Activated T-helper 1 cell treated with anti-CD3 and anti-CD28 coated beads, Interleukin-12 subunit alpha, Interleukin-12 subunit beta, Interleukin-2, Interleukin-4 antibody, amounts not matched to agents 30 ng/mL and 10 ng/mL and 1 ng/mL, durations not matched to agents 14 hours and 24 hours and 36 hours (primary cell): ENCODE results near the gene LRRC27. TPM values are rescaled to one million over a fixed set of nuclear protein-coding genes. Genes with fewer than 3 reads are reported as not detected.

Experiments used
- DNase-seq: peaks from one replicate; pipeline ENCODE4 v3.0.0; 2021; ENCODE audit warnings: low spot score
- H3K27ac Mint-ChIP-seq: one replicate; pipeline ENCODE4 v1.8.0; 2021; ENCODE audit warnings: mild to moderate bottlenecking, mixed read lengths
- H3K27me3 Mint-ChIP-seq: one replicate; pipeline ENCODE4 v1.8.0; 2022; ENCODE audit warnings: mild to moderate bottlenecking, moderate library complexity, mixed read lengths; ENCODE audit not compliant: insufficient read depth
- H3K36me3 Mint-ChIP-seq: one replicate; pipeline ENCODE4 v1.8.0; 2021; ENCODE audit warnings: low read depth, mixed read lengths
- H3K4me1 Mint-ChIP-seq: one replicate; pipeline ENCODE4 v1.8.0; 2021; ENCODE audit warnings: low read depth, mixed read lengths
- H3K4me3 Mint-ChIP-seq: one replicate; pipeline ENCODE4 v1.8.0; 2021; ENCODE audit warnings: mild to moderate bottlenecking, moderate library complexity, mixed read lengths
- H3K9me3 Mint-ChIP-seq: one replicate; pipeline ENCODE4 v1.8.0; 2021; ENCODE audit warnings: mixed read lengths
- intact Hi-C: fragments of 100-400 bp; cut with micrococcal nuclease; formaldehyde crosslinking; loops from one replicate; pipeline ENCODE4 v1.15.1; 2024
- total RNA-seq: library from RNA; stranded (reverse); gene quantifications from 2 replicates; pipeline ENCODE4 v1.2.3, GENCODE V29; 2022

LRRC27 gene
- total RNA-seq, 1 donor from 2014 or later = 1.7 TPM

DNA sequence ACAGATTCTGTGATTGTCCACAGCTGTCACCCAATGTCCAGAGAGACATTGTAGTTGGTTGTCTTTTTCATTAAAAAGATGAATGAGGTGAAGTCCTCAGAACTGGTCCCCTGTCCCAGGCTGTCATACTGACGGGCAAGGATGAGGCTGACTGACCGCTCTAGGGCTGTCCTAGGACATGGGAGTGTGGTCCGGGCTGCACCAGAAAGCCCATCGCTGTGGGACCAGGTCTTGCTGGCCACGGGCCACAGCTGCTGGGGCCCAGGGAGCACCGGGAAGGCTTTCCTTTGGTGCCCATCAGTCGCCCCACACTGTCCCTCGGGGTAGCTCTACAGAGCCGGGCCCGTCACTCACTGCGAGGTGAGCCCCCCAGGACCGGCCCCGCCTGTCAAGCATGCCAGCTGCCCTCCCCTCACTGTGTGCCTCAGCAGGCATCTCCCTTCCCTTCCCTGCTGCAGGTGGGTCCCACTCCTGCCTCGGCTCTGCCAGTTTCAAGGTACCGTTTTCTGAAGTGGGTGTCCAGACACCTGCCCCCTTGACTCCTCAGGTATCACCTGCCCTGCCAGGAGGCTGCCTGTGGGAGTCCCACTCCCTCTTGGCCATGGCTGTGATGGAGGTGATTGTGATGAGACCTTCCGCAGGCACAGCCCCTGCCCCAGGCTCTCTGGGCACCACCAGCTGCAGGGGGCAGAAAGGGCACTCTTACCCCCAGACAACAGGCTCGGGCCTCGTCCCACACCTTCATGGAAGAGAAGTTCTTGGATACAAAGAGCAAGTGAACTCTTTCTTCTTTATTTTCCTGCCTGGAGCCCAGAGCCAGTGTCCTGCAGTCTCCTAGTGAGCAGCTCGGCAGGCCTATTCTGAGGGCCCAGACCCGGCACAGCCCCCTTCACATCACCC lies 21.7 kb downstream of the LRRC27 start:
- no peak for DNase-seq
- intact Hi-C loops = no loop called here
- Mint-ChIP-seq H3K27me3 (no peaks in the 10 kb centered on the region), H3K27ac (no peak overlapping the region), H3K4me3 (no peak overlapping the region), H3K9me3 (no peaks in the 10 kb centered on the region), H3K4me1 (no peaks in the 10 kb centered on the region), H3K36me3 (peaks cover 2% of the 10 kb centered on the region)

DNA sequence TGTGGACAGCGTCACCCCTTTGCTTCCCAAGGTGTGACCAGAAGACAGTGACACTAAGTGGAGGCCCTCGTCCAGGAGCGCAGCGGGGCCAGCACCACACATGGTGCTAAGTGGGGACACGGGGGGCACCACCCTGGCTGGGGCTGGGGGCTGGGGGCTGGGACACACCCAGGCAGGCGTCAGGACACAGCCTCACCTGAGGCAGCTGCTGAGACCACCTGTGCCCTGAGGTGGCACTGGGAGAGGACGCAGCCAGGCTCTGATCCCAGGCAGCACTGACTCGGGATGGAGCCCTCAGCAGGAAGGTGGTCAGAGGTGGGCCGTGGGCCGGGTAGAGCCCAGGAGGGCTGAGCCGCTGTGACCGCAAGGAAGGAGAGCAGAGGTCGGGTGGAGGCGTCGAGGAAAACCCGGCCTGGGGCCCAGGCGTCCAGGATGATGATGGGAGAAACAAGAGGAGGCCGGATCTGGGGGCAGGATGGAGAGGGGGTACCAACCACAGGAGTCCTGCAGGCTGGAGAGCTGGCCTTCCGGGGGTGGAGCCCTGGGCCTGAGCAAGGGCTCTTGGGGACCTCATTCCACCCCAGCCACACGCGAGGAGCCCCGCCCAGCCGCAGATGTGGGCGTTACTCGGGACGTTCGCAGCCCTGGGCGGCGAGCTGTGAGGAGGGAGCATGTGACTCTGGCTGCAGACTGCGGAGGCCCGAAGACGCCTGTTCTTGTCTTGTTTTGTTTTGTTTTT lies 22.5 kb downstream of the LRRC27 start:
- Mint-ChIP-seq H3K27ac (no peak overlapping the region), H3K27me3 (no peaks in the 10 kb centered on the region), H3K9me3 (no peaks in the 10 kb centered on the region), H3K4me1 (no peaks in the 10 kb centered on the region), H3K36me3 (peaks cover 2% of the 10 kb centered on the region), H3K4me3 (no peak overlapping the region)
- intact Hi-C loops = no loop called here
- DNase-seq = no peak

DNA sequence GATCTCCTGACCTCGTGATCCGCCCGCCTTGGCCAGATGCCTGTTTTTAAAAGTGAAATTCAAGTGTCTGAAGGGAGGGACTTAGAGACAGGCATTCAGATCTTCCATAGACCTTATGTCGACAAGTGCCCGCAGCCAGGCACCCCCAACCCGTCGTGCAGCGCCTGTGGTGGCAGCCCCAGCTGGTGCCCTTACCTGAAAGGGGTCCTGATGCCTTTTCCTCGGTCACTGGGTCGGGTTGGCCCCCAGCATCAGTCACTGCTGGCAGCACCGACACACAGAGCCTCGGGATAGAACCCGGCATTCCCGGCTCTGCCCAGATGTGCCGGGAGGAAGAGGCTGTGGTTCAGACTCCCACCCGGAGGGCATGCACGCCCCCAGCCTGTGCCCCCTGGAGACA lies 23.3 kb downstream of the LRRC27 start:
- Mint-ChIP-seq H3K4me1 (no peaks in the 10 kb centered on the region), H3K36me3 (peaks cover 2% of the 10 kb centered on the region), H3K9me3 (no peaks in the 10 kb centered on the region), H3K4me3 (no peak overlapping the region), H3K27ac (no peak overlapping the region), H3K27me3 (no peaks in the 10 kb centered on the region)
- no peak for DNase-seq
- intact Hi-C loops = no loop called here

GRCh38 chr10:132355754-132356153 lies 23.8 kb downstream of the LRRC27 start:
- peaks cover 2% of the 10 kb centered on the region for H3K36me3 Mint-ChIP-seq
- H3K4me1 Mint-ChIP-seq = no peaks in the 10 kb centered on the region
- no peaks in the 10 kb centered on the region for H3K9me3 Mint-ChIP-seq
- H3K27me3 Mint-ChIP-seq = no peaks in the 10 kb centered on the region
- no peak overlapping the region for H3K27ac Mint-ChIP-seq
- H3K4me3 Mint-ChIP-seq = no peak overlapping the region
- intact Hi-C loops = no loop called here
- no peak for DNase-seq

DNA sequence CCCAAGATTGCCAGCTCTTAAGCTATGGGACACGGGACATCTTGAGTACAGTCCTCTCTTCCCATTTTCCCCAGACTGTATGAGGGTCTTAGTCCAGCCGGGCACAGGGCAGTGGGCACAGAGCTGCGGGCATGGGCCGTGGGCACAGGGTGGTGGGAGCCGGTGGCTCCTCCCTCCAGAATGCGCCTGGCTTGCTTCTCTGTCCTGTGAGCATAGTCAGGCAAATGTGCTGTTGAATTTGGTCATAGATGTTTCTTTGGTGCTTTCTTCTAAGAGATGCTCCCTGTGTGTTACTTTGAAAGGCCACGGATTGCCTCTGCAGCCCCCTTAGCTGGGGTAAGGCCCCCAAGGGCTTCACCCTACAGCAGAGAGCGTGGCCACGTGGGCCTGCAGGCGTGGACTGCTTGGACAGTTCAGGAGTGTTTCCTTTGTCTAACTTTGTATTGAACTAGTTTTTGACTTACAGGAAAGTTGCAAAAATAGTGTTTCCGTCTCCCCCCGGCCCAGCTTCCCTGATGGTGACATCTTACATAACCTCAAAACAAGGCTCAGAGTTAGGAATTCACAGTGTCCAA lies 24.7 kb downstream of the LRRC27 start:
- intact Hi-C loops = no loop called here
- Mint-ChIP-seq H3K9me3 (no peaks in the 10 kb centered on the region), H3K4me1 (no peaks in the 10 kb centered on the region), H3K27ac (no peak overlapping the region), H3K4me3 (no peak overlapping the region), H3K27me3 (no peaks in the 10 kb centered on the region), H3K36me3 (peaks cover 2% of the 10 kb centered on the region)
- no peak for DNase-seq

GRCh38 chr10:132357286-132358058 lies 25.5 kb downstream of the LRRC27 start:
- H3K27ac Mint-ChIP-seq = no peak overlapping the region
- DNase-seq = no peak
- no peaks in the 10 kb centered on the region for H3K9me3 Mint-ChIP-seq
- intact Hi-C loops = no loop called here
- peaks cover 2% of the 10 kb centered on the region for H3K36me3 Mint-ChIP-seq
- no peaks in the 10 kb centered on the region for H3K4me1 Mint-ChIP-seq
- no peaks in the 10 kb centered on the region for H3K27me3 Mint-ChIP-seq
- H3K4me3 Mint-ChIP-seq = no peak overlapping the region

DNA sequence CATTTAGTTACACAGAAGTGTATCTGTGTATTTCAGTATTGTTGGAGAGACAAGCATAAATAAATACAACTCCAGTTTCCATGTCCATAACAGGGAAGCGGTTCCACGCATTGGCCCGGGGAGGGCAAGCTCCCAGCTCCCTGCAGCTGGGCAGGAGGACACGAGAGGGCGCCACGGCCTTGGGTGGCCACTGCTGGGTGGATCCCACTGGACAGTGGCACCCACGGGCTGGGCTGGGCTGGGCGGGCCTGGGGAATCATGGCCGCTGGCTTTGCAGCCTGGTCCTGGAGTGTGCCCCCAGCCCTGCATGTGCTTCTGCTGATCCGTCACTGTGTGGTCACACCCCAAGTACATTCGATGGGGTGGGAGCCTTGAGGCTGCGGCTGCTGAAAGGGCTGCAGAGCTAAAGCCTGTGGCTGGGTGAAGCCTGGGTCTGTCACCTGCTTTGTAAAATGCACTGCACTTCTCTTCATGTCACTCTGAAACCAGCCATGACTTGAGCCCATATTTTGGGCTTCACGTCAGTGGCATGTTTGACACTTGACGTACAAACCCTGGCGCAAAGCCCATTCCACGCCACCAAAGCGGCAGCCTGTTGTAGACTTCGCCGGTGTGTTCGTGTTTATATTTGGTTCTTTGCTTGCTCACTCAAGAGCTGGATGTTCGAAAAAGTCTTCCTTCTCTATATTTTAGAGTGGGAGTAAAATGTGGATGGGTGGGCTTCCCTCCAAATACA lies 27.5 kb downstream of the LRRC27 start:
- H3K27me3 Mint-ChIP-seq = no peaks in the 10 kb centered on the region
- no peak for DNase-seq
- no peaks in the 10 kb centered on the region for H3K36me3 Mint-ChIP-seq
- no peak overlapping the region for H3K27ac Mint-ChIP-seq
- peaks cover 3% of the 10 kb centered on the region for H3K4me1 Mint-ChIP-seq
- no peak overlapping the region for H3K4me3 Mint-ChIP-seq
- peaks cover 5% of the 10 kb centered on the region for H3K9me3 Mint-ChIP-seq
- intact Hi-C loops = loop anchor here (10.0 kb wide), 1 partner anchor 255 kb away; no protein-coding TSS in a partner anchor

DNA sequence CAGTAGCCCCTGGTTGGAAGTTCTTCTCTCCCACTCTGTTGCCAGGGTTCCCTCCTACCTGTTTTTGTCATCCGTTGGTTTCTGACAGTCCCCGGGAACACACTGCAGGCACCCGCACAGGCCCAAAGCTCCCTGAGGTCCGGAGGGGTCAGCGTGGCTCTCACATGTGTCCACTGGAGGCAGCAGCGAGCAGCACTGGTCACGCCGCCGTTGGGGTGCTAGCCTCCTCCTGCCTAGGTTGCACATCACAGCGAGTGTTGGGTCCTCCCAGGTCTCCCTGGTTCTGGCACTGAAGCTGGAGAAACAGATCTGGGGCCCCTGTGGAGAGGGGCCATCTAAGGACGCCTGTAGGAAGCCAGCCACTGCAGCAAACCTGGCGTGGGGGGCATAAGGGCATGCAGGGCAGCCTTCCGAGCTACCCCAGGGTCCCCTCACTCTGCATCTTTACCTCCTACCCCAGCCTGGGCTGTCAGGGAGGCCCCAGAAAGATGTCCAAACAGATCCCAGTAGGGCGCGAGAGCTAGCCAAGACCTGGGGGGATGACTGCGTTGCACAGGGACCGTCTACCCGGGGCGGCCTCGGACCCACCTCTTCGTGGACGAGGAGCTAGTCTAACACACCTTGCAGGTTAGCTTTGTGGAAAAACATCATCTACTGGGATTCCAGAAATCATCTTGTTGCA lies 28.9 kb downstream of the LRRC27 start:
- Mint-ChIP-seq H3K4me1 (peaks cover 8% of the 10 kb centered on the region), H3K9me3 (peaks cover 11% of the 10 kb centered on the region), H3K27ac (no peak overlapping the region), H3K4me3 (no peak overlapping the region), H3K27me3 (no peaks in the 10 kb centered on the region), H3K36me3 (peaks cover 3% of the 10 kb centered on the region)
- DNase-seq = no peak
- intact Hi-C loops = loop anchor here (10.0 kb wide), 1 partner anchor 254 kb away; no protein-coding TSS in a partner anchor

DNA sequence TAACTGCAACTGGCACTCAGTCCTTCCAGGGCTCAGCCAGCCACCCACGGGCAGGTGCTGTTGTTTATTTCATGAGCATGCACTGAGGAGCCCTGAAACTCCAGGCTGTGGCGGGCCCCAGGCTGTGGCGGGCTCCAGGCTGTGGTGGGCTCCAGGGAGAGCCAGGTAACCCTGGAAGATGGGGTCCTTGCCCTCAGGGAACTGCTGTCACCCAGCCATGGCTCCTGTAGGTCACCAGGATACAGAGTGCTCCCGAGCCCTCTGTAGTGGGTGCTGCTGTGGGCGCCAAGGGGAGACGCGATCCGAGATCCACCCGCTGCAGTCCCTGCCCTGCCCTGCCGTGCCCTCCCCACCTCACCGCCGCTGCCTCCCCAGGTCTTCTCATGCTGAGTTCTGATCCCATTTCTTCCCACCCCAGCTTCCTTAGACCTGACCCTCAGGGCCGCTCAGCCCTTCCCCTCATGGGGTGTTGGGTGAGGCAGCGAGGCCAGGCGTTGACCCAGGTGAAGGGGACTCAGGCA lies 29.6 kb downstream of the LRRC27 start:
- H3K36me3 Mint-ChIP-seq = peaks cover 3% of the 10 kb centered on the region
- DNase-seq = no peak
- H3K27me3 Mint-ChIP-seq = no peaks in the 10 kb centered on the region
- H3K27ac Mint-ChIP-seq = no peak overlapping the region
- no peak overlapping the region for H3K4me3 Mint-ChIP-seq
- intact Hi-C loops = loop anchor here (10.0 kb wide), 1 partner anchor 253 kb away; no protein-coding TSS in a partner anchor
- peaks cover 11% of the 10 kb centered on the region for H3K9me3 Mint-ChIP-seq
- peaks cover 8% of the 10 kb centered on the region for H3K4me1 Mint-ChIP-seq

- intact Hi-C loops = loop anchor here (10.0 kb wide), 1 partner anchor 253 kb away; no protein-coding TSS in a partner anchor
- DNase-seq = no peak
- Mint-ChIP-seq H3K4me1 (peaks cover 8% of the 10 kb centered on the region), H3K27ac (no peak overlapping the region), H3K4me3 (no peak overlapping the region), H3K27me3 (no peaks in the 10 kb centered on the region), H3K9me3 (peaks cover 11% of the 10 kb centered on the region), H3K36me3 (peaks cover 3% of the 10 kb centered on the region)
These were observed 30.2 kb downstream of the LRRC27 start for GRCh38 chr10:132362151-132362611.

DNA sequence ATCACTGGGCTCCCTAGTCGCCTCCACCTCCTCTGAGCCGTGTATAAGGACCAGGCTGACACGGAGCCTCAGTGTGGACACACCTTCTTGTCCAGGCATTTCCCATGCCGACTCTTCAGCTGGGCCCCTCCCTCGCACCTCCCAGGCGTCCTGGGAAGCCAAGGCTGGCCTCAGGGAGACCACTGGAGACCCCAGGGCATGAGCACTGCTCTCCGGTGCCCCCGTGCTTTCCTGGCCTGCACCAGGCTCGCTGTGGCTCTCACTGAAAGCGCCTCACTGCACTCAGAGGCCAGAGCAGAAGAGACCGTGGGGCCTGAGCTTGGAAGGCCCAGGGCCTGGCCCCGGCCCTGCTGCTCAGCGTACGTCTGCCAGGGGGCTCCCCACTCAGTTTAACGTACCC lies 31.4 kb downstream of the LRRC27 start:
- H3K4me1 Mint-ChIP-seq = peaks cover 8% of the 10 kb centered on the region
- H3K27ac Mint-ChIP-seq = no peak overlapping the region
- DNase-seq = no peak
- intact Hi-C loops = loop anchor here (10.0 kb wide), 1 partner anchor 251 kb away; no protein-coding TSS in a partner anchor
- no peaks in the 10 kb centered on the region for H3K27me3 Mint-ChIP-seq
- peaks cover 3% of the 10 kb centered on the region for H3K36me3 Mint-ChIP-seq
- H3K4me3 Mint-ChIP-seq = no peak overlapping the region
- peaks cover 11% of the 10 kb centered on the region for H3K9me3 Mint-ChIP-seq
